ENCODE results near the gene STK26. TPM values are rescaled to one million over a fixed set of nuclear protein-coding genes. Genes with fewer than 3 reads are reported as not detected.

STK26 gene
- total and polyA plus RNA-seq, 2 experiments from 2014 or later: 65.2 to 110 TPM

DNA sequence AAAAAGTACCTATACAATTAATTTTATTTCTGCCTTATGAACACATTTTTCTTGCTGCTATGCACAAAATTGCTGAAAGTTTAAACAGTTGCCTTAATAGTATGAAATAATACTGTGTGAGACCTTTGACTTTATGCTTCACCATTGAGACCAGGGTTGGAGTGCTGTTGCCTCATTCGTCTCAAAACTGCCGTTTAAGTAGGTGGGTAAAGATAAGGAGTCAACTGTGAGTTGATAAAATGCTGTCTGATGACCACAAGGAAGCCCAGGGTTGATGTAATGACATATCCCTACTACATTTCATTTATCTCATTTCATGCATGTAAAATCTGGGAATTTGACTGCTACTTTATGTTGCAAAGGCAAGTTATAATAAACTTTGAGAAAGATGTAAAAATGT is 23.4 kb downstream of the STK26 start:
- H3K27me3 ChIP-seq (ENCODE audit: insufficient read depth): no peaks in the 10 kb centered on the region
- H2AFZ ChIP-seq: no peak overlapping the region
- no peak overlapping the region for H3K4me2 ChIP-seq
- H4K20me1 ChIP-seq (replicated peaks; ENCODE audit: insufficient read depth): no peaks in the 10 kb centered on the region; the same call in 1 of the 2 replicates
- Mint-ChIP-seq H3K4me3 (no peak overlapping the region), H3K36me3 (ENCODE audit: low read depth) (no peaks in the 10 kb centered on the region), H3K9me3 (no peaks in the 10 kb centered on the region), H3K4me1 (peaks cover 35% of the 10 kb centered on the region), H3K27me3 (ENCODE audit: insufficient read depth, low read depth, poor library complexity) (peaks cover 3% of the 10 kb centered on the region), H3K27ac (peak overlapping the region; percentile 69; the same call in 1 of the 2 replicates)
- H3K4me3 ChIP-seq: no peak overlapping the region
- H3K36me3 ChIP-seq (ENCODE audit: insufficient read depth): no peaks in the 10 kb centered on the region
- no peaks in the 10 kb centered on the region for H3F3A ChIP-seq (replicated peaks; ENCODE audit: low read depth)
- H3K27ac ChIP-seq (ENCODE audit: low read depth): no peak overlapping the region
- H3K9me2 ChIP-seq (ENCODE audit: insufficient read depth): no peaks in the 10 kb centered on the region
- ATAC-seq: no peak
- H3K4me1 ChIP-seq (ENCODE audit: insufficient read depth): peaks cover 35% of the 10 kb centered on the region
- DNase-seq (ENCODE audit: low spot score): no peak
- H3K79me2 ChIP-seq (replicated peaks; ENCODE audit: insufficient read depth): peaks cover 82% of the 10 kb centered on the region
- TF ChIP-seq CREB1 (CRISPR knock-in tag; IDR thresholded peaks at IDR 0.05; ENCODE audit: low read depth) (no peak), POLR2AphosphoS5 (IDR thresholded peaks at IDR 0.05; ENCODE audit: low read depth) (no peak), NANOG (IDR thresholded peaks at IDR 0.05; ENCODE audit: borderline replicate concordance) (no peak), ZNF331 (CRISPR knock-in tag; IDR thresholded peaks at IDR 0.05; ENCODE audit: low read depth) (no peak), EZH2phosphoT487 (IDR thresholded peaks at IDR 0.05; ENCODE audit: unreplicated experiment) (no peak), EZH2 (IDR thresholded peaks at IDR 0.05; ENCODE audit: low read depth, unreplicated experiment) (no peak), STAT1 (IDR thresholded peaks at IDR 0.05; ENCODE audit: unreplicated experiment) (no peak), JUNB (IDR thresholded peaks at IDR 0.05; ENCODE audit: unreplicated experiment) (no peak), ZNF114 (CRISPR knock-in tag; IDR thresholded peaks at IDR 0.05) (no peak)
- TF ChIP-seq, protein P1, sequence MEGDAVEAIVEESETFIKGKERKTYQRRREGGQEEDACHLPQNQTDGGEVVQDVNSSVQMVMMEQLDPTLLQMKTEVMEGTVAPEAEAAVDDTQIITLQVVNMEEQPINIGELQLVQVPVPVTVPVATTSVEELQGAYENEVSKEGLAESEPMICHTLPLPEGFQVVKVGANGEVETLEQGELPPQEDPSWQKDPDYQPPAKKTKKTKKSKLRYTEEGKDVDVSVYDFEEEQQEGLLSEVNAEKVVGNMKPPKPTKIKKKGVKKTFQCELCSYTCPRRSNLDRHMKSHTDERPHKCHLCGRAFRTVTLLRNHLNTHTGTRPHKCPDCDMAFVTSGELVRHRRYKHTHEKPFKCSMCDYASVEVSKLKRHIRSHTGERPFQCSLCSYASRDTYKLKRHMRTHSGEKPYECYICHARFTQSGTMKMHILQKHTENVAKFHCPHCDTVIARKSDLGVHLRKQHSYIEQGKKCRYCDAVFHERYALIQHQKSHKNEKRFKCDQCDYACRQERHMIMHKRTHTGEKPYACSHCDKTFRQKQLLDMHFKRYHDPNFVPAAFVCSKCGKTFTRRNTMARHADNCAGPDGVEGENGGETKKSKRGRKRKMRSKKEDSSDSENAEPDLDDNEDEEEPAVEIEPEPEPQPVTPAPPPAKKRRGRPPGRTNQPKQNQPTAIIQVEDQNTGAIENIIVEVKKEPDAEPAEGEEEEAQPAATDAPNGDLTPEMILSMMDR (conservative IDR thresholded peaks at IDR 0.05; ENCODE audit: low read depth in 2 of 2): no peak
- TF ChIP-seq, protein P2, sequence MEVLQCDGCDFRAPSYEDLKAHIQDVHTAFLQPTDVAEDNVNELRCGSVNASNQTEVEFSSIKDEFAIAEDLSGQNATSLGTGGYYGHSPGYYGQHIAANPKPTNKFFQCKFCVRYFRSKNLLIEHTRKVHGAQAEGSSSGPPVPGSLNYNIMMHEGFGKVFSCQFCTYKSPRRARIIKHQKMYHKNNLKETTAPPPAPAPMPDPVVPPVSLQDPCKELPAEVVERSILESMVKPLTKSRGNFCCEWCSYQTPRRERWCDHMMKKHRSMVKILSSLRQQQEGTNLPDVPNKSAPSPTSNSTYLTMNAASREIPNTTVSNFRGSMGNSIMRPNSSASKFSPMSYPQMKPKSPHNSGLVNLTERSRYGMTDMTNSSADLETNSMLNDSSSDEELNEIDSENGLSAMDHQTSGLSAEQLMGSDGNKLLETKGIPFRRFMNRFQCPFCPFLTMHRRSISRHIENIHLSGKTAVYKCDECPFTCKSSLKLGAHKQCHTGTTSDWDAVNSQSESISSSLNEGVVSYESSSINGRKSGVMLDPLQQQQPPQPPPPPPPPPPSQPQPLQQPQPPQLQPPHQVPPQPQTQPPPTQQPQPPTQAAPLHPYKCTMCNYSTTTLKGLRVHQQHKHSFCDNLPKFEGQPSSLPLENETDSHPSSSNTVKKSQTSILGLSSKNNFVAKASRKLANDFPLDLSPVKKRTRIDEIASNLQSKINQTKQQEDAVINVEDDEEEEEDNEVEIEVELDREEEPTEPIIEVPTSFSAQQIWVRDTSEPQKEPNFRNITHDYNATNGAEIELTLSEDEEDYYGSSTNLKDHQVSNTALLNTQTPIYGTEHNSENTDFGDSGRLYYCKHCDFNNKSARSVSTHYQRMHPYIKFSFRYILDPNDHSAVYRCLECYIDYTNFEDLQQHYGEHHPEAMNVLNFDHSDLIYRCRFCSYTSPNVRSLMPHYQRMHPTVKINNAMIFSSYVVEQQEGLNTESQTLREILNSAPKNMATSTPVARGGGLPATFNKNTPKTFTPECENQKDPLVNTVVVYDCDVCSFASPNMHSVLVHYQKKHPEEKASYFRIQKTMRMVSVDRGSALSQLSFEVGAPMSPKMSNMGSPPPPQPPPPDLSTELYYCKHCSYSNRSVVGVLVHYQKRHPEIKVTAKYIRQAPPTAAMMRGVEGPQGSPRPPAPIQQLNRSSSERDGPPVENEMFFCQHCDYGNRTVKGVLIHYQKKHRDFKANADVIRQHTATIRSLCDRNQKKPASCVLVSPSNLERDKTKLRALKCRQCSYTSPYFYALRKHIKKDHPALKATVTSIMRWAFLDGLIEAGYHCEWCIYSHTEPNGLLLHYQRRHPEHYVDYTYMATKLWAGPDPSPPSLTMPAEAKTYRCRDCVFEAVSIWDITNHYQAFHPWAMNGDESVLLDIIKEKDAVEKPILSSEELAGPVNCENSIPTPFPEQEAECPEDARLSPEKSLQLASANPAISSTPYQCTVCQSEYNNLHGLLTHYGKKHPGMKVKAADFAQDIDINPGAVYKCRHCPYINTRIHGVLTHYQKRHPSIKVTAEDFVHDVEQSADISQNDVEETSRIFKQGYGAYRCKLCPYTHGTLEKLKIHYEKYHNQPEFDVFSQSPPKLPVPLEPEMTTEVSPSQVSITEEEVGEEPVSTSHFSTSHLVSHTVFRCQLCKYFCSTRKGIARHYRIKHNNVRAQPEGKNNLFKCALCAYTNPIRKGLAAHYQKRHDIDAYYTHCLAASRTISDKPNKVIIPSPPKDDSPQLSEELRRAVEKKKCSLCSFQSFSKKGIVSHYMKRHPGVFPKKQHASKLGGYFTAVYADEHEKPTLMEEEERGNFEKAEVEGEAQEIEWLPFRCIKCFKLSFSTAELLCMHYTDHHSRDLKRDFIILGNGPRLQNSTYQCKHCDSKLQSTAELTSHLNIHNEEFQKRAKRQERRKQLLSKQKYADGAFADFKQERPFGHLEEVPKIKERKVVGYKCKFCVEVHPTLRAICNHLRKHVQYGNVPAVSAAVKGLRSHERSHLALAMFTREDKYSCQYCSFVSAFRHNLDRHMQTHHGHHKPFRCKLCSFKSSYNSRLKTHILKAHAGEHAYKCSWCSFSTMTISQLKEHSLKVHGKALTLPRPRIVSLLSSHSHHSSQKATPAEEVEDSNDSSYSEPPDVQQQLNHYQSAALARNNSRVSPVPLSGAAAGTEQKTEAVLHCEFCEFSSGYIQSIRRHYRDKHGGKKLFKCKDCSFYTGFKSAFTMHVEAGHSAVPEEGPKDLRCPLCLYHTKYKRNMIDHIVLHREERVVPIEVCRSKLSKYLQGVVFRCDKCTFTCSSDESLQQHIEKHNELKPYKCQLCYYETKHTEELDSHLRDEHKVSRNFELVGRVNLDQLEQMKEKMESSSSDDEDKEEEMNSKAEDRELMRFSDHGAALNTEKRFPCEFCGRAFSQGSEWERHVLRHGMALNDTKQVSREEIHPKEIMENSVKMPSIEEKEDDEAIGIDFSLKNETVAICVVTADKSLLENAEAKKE (CRISPR knock-in tag; IDR thresholded peaks at IDR 0.05): no peak
- TF ChIP-seq, protein P3, sequence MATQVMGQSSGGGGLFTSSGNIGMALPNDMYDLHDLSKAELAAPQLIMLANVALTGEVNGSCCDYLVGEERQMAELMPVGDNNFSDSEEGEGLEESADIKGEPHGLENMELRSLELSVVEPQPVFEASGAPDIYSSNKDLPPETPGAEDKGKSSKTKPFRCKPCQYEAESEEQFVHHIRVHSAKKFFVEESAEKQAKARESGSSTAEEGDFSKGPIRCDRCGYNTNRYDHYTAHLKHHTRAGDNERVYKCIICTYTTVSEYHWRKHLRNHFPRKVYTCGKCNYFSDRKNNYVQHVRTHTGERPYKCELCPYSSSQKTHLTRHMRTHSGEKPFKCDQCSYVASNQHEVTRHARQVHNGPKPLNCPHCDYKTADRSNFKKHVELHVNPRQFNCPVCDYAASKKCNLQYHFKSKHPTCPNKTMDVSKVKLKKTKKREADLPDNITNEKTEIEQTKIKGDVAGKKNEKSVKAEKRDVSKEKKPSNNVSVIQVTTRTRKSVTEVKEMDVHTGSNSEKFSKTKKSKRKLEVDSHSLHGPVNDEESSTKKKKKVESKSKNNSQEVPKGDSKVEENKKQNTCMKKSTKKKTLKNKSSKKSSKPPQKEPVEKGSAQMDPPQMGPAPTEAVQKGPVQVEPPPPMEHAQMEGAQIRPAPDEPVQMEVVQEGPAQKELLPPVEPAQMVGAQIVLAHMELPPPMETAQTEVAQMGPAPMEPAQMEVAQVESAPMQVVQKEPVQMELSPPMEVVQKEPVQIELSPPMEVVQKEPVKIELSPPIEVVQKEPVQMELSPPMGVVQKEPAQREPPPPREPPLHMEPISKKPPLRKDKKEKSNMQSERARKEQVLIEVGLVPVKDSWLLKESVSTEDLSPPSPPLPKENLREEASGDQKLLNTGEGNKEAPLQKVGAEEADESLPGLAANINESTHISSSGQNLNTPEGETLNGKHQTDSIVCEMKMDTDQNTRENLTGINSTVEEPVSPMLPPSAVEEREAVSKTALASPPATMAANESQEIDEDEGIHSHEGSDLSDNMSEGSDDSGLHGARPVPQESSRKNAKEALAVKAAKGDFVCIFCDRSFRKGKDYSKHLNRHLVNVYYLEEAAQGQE (IDR thresholded peaks at IDR 0.05; ENCODE audit: unreplicated experiment): no peak
- TF ChIP-seq, protein P4, sequence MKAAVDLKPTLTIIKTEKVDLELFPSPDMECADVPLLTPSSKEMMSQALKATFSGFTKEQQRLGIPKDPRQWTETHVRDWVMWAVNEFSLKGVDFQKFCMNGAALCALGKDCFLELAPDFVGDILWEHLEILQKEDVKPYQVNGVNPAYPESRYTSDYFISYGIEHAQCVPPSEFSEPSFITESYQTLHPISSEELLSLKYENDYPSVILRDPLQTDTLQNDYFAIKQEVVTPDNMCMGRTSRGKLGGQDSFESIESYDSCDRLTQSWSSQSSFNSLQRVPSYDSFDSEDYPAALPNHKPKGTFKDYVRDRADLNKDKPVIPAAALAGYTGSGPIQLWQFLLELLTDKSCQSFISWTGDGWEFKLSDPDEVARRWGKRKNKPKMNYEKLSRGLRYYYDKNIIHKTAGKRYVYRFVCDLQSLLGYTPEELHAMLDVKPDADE (IDR thresholded peaks at IDR 0.05): no peak

Data from GM23338 (cell line).